Measurements from ENCODE around the gene GALNT17. TPM values are rescaled to one million over a fixed set of nuclear protein-coding genes. Genes with fewer than 3 reads are reported as not detected.

GALNT17 gene
- total RNA-seq, 1 experiment from 2014 or later = not detected

- no peaks in the 10 kb centered on the region for H3K9me2 ChIP-seq (ENCODE audit: insufficient read depth)
- no peak overlapping the region for H3K4me3 ChIP-seq
- no peaks in the 10 kb centered on the region for H3F3A ChIP-seq (ENCODE audit: insufficient read depth, low read depth)
- ChIA-PET POLR2A (ENCODE audit: unreplicated experiment) (no interaction called here), CTCF (no interaction called here)
- intact Hi-C loops (cut with micrococcal nuclease; ENCODE audit: unreplicated experiment) = no loop called here
- DNase-seq = no peak
- H3K9me3 ChIP-seq (ENCODE audit: insufficient read depth, low read depth) = no peaks in the 10 kb centered on the region
- no peak overlapping the region for H2AFZ ChIP-seq
- TF ChIP-seq CTCF (conservative IDR thresholded peaks at IDR 0.05) (no peak), EZH2 (IDR thresholded peaks at IDR 0.05; ENCODE audit: low read depth) (no peak)
- H3K36me3 ChIP-seq (ENCODE audit: low read depth) = no peaks in the 10 kb centered on the region
- no peak overlapping the region for H3K27ac ChIP-seq
- H3K79me2 ChIP-seq (ENCODE audit: low read depth) = no peaks in the 10 kb centered on the region
- no peaks in the 10 kb centered on the region for H4K20me1 ChIP-seq (ENCODE audit: insufficient read depth)
- H3K27me3 ChIP-seq (ENCODE audit: insufficient read depth, low read depth) = peaks cover 6% of the 10 kb centered on the region; the same call in 1 of the 2 replicates
- H3K4me2 ChIP-seq = no peak overlapping the region
- no peaks in the 10 kb centered on the region for H3K4me1 ChIP-seq (replicated peaks; ENCODE audit: insufficient read depth)
- no TSS peak for BruUV-seq (replicated peaks)
Measured at GRCh38 chr7:71652510-71652909, 520.6 kb downstream of the GALNT17 start.

GRCh38 chr7:71657386-71657785 is 525.4 kb downstream of the GALNT17 start:
- H3K9me3 ChIP-seq (ENCODE audit: insufficient read depth, low read depth) = no peaks in the 10 kb centered on the region
- POLR2A ChIA-PET (ENCODE audit: unreplicated experiment) = no interaction called here
- no peak for DNase-seq
- H3K4me3 ChIP-seq = no peak overlapping the region
- no TSS peak for BruUV-seq (replicated peaks)
- H3K36me3 ChIP-seq (ENCODE audit: low read depth) = no peaks in the 10 kb centered on the region
- no peak overlapping the region for H3K27ac ChIP-seq
- no peaks in the 10 kb centered on the region for H3F3A ChIP-seq (ENCODE audit: insufficient read depth, low read depth)
- H3K4me2 ChIP-seq = no peak overlapping the region
- no peaks in the 10 kb centered on the region for H4K20me1 ChIP-seq (ENCODE audit: insufficient read depth)
- H3K27me3 ChIP-seq (ENCODE audit: insufficient read depth, low read depth) = peaks cover 4% of the 10 kb centered on the region; the same call in 1 of the 2 replicates
- no peak overlapping the region for H2AFZ ChIP-seq
- no peaks in the 10 kb centered on the region for H3K79me2 ChIP-seq (ENCODE audit: low read depth)
- intact Hi-C loops (cut with micrococcal nuclease; ENCODE audit: unreplicated experiment) = no loop called here
- no peaks in the 10 kb centered on the region for H3K4me1 ChIP-seq (replicated peaks; ENCODE audit: insufficient read depth)
- CTCF ChIA-PET = no interaction called here
- no peaks in the 10 kb centered on the region for H3K9me2 ChIP-seq (ENCODE audit: insufficient read depth)
- no peak for TF ChIP-seq CTCF (conservative IDR thresholded peaks at IDR 0.05)
- TF ChIP-seq EZH2 (IDR thresholded peaks at IDR 0.05; ENCODE audit: low read depth) = no peak

GRCh38 chr7:71659622-71660021 is 527.7 kb downstream of the GALNT17 start:
- H3K9me2 ChIP-seq (ENCODE audit: insufficient read depth) = no peaks in the 10 kb centered on the region
- TF ChIP-seq EZH2 (IDR thresholded peaks at IDR 0.05; ENCODE audit: low read depth) = no peak
- TF ChIP-seq CTCF (conservative IDR thresholded peaks at IDR 0.05) = no peak
- H2AFZ ChIP-seq = no peak overlapping the region
- no peaks in the 10 kb centered on the region for H4K20me1 ChIP-seq (ENCODE audit: insufficient read depth)
- no peaks in the 10 kb centered on the region for H3F3A ChIP-seq (ENCODE audit: insufficient read depth, low read depth)
- CTCF ChIA-PET = no interaction called here
- H3K4me3 ChIP-seq = no peak overlapping the region
- no peaks in the 10 kb centered on the region for H3K36me3 ChIP-seq (ENCODE audit: low read depth)
- H3K4me1 ChIP-seq (replicated peaks; ENCODE audit: insufficient read depth) = no peaks in the 10 kb centered on the region
- H3K27me3 ChIP-seq (ENCODE audit: insufficient read depth, low read depth) = no peaks in the 10 kb centered on the region; the same call in 1 of the 2 replicates
- POLR2A ChIA-PET (ENCODE audit: unreplicated experiment) = no interaction called here
- no TSS peak for BruUV-seq (replicated peaks)
- DNase-seq = no peak
- no peak overlapping the region for H3K4me2 ChIP-seq
- intact Hi-C loops (cut with micrococcal nuclease; ENCODE audit: unreplicated experiment) = no loop called here
- no peaks in the 10 kb centered on the region for H3K9me3 ChIP-seq (ENCODE audit: insufficient read depth, low read depth)
- no peaks in the 10 kb centered on the region for H3K79me2 ChIP-seq (ENCODE audit: low read depth)
- H3K27ac ChIP-seq = no peak overlapping the region
